HCT116 (cell line): ENCODE measurements around the gene SLC6A8.

ENCODE experiments used
- EZH2 ChIP-seq: fragments of 200-600 bp; sonication (generic); IDR thresholded peaks from 2 replicates; pipeline ENCODE4 v1.6.1; 2017; ENCODE audit warnings: antibody characterized with exemption, mixed run types
- FOSL1 ChIP-seq: IDR thresholded peaks from 2 replicates; pipeline ENCODE4 v1.6.1; 2012; ENCODE audit warnings: low read depth
- POLR2A ChIP-seq: IDR thresholded peaks from 2 replicates; pipeline ENCODE4 v1.7.0; 2011; ENCODE audit warnings: borderline replicate concordance; ENCODE audit not compliant: insufficient read depth, insufficient read length; ENCODE audit errors: extremely low read depth
- ZFX ChIP-seq: fragments of 450-650 bp; IDR thresholded peaks from 2 replicates; pipeline ENCODE4 v1.6.1; 2017
- TF ChIP-seq, protein P1 (sequence below): IDR thresholded peaks from 2 replicates; pipeline ENCODE4 v1.6.1; 2011; ENCODE audit warnings: mild to moderate bottlenecking, low read length, moderate library complexity; ENCODE audit not compliant: insufficient replicate concordance; ENCODE audit errors: extremely low read depth
- TF ChIP-seq, protein P2 (sequence below), 3 experiments: fragments of 200-600 bp in 1 of 3; sonication (generic) in 1 of 3; IDR thresholded peaks in 2 of 3; conservative IDR thresholded peaks in 1 of 3; 2 replicates each; pipeline ENCODE4 v1.5.1; 2012 to 2017; ENCODE audit warnings: low read depth in 2 of 3, low read length in 2 of 3, antibody characterized with exemption in 1 of 3, borderline replicate concordance in 1 of 3, control low read depth in 1 of 3, mild to moderate bottlenecking in 1 of 3, mixed read lengths in 1 of 3, mixed run types in 1 of 3, moderate library complexity in 1 of 3; ENCODE audit not compliant: insufficient read depth in 1 of 3

GRCh38 chrX:153725832-153726285 lies 38.1 kb downstream of the SLC6A8 start:
- TF ChIP-seq ZFX (no peak), FOSL1 (no peak), POLR2A (no peak), EZH2 (no peak)
- TF ChIP-seq, protein P1, sequence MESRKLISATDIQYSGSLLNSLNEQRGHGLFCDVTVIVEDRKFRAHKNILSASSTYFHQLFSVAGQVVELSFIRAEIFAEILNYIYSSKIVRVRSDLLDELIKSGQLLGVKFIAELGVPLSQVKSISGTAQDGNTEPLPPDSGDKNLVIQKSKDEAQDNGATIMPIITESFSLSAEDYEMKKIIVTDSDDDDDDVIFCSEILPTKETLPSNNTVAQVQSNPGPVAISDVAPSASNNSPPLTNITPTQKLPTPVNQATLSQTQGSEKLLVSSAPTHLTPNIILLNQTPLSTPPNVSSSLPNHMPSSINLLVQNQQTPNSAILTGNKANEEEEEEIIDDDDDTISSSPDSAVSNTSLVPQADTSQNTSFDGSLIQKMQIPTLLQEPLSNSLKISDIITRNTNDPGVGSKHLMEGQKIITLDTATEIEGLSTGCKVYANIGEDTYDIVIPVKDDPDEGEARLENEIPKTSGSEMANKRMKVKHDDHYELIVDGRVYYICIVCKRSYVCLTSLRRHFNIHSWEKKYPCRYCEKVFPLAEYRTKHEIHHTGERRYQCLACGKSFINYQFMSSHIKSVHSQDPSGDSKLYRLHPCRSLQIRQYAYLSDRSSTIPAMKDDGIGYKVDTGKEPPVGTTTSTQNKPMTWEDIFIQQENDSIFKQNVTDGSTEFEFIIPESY, result no peak
- TF ChIP-seq, protein P2, sequence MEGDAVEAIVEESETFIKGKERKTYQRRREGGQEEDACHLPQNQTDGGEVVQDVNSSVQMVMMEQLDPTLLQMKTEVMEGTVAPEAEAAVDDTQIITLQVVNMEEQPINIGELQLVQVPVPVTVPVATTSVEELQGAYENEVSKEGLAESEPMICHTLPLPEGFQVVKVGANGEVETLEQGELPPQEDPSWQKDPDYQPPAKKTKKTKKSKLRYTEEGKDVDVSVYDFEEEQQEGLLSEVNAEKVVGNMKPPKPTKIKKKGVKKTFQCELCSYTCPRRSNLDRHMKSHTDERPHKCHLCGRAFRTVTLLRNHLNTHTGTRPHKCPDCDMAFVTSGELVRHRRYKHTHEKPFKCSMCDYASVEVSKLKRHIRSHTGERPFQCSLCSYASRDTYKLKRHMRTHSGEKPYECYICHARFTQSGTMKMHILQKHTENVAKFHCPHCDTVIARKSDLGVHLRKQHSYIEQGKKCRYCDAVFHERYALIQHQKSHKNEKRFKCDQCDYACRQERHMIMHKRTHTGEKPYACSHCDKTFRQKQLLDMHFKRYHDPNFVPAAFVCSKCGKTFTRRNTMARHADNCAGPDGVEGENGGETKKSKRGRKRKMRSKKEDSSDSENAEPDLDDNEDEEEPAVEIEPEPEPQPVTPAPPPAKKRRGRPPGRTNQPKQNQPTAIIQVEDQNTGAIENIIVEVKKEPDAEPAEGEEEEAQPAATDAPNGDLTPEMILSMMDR (IDR thresholded peaks at IDR 0.05 in 2 of 3, conservative IDR thresholded peaks at IDR 0.05 in 1 of 3; ENCODE audit: borderline replicate concordance in 1 of 3, insufficient read depth in 1 of 3, low read depth in 2 of 3, low read length in 2 of 3), result no peak
